RPMI7951 (cell line): Measurements from ENCODE around the gene URI1. TPM values are rescaled to one million over a fixed set of nuclear protein-coding genes. Genes with fewer than 3 reads are reported as not detected.
"Not testable (repeated sequence)": the region's sequence is repeated elsewhere in the genome, so short reads cannot be mapped to it uniquely, and the experiment has no call there.

ENCODE experiments used
- DNase-seq: peaks from one replicate; pipeline ENCODE4 v3.0.0-alpha.2; 2012; ENCODE audit warnings: low read depth
- total RNA-seq: library from RNA; depleted of rRNA; stranded (reverse); fragments of >200 nt; shearing (Covaris generic); gene quantifications from 2 replicates; pipeline ENCODE4 v1.2.3, GENCODE V29; 2014

The URI1 gene
- total RNA-seq, 1 experiment from 2014 or later: 77.7 TPM

DNA sequence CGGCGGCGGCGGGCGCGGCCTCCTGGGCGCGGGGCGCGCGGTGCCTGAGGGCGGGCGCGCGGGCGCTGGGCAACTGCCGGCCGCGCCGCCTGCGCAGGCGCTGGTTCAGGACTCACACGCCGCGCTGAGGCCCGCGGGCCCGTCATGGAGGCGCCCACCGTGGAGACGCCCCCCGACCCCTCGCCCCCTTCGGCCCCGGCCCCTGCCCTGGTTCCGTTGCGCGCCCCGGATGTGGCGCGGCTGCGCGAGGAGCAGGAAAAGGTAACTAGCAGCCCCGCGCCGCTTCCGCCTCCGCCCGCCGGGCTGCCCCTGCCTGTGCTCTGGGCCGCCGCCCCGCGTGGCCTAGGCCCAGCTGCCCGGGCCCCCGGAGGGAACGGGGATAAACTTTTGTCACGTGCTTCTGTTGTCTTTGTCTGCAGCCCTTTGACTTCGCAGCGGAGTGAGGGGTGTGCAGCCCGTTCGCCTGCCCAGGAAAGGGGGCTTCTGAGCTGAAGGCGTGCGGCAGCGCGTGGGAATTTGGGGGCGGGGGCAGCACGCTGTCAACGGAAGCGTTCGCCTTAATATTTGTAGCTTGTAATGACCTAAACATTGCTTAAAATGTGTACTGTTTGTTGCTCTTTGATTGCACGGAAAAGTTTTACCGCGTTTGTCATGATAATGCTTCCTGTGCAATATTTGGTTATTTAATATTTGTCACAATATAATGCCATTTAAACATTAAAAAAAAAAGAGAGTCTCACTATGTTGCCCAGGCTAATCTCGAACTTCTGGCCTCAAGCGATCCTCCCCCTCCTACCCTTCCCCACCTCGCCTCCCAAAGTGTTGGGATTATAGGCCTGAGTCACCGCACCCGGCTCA is 594 bp downstream of the URI1 start:
- peak; percentile 54 for DNase-seq

DNA sequence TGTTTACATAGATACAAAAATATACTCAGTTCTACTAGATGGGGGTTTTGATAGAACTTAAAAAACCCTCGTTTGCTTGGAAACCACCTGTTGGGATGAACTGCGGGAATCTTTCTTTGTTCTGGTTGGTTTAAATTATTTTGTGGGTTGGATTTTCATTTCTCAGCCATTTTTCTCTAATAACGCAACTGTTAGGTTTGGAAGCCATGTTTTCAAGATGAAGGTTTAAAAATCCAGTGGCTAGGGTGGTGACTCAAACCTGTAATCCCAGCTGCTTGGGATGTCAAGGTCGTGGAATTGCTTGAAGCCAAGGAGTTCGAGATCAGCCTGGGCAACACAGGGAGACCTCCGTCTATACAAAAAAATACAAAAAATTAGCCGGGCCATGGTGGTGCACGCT is 1.6 kb downstream of the URI1 start:
- peak; percentile 24 for DNase-seq

DNA sequence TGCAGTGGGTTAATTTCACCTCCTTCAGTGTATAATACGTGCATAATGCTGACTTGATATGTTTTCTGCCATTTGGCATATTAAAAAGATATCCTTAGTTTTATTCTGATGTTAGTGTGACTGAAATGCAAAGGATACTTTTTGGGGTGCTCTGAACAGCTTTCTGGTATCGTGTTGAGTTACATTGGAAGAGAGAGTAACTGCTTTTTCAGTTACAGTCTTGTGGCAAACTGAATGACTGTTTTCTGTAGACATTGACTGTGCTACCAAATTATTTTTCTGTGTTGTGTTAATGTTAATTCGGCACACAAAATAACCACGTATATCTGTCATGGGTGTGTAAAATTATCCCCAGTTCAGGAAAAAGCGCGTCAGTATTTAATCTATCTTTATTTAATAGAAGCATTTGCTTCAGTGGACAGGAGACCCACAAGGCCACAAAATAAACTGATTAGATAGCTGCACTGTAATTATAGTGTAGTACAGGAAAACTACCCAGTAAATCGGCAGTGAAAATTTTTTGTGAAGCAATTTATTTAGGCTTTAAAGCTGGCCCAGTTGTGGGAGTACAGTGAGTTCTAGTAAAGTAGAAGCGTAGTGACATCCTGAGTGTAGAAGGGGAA is 2.5 kb downstream of the URI1 start:
- DNase-seq: no peak

DNA sequence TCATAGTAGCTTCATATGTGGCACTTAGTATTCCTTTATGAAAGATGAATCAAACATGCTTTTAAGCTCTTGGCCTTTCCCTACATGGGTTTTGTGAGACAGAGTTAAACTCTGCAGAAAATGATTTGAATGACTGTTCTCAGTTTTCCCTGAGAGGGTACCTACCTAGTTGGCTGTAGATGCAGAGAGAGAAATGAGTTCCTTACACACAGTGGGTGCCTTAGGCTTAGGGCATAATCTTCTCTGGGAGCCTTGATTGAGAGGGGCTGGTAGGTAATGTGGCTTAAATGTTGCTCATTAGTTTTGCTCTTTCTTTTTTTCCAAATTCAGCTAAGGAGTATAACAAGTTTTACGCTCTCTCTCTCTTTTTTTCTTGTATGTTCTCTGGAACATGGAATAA is 3.0 kb downstream of the URI1 start:
- no peak for DNase-seq

DNA sequence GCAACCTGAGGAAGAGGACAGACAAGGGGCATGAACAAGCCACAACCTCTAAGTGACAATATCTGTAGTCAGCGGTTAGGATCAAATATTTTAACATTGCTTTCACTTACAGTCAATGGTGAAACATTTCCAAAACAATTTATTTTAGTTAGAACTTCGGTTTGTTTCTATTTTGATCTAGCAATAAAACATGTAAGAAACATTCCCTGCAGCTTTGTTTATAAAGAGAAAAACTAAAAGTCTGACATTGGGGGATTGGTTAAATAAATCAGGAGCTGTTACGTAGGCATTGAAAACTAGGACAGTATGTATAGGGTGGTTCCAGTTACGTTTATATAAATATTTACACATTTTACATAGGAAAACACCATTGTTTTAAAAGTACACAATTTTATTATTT is 3.4 kb downstream of the URI1 start:
- no peak for DNase-seq

DNA sequence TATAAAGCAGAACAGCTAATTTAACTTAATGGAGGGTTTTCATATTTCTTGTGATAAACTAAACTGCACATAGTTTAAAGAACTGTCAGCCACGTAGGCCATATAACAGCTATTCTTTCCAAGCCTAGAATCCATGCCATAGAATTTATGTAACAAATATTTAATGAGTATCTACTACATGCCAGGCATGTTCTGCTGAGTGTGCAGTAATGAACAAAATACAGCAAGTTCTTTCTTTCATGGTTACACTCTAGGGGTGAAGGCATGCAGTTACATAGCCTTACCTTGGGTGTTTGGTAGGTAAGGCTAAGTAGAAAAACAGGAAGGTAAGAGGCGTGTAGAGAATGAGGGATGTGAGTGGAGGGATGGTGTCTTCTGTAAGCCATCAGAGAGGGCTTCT is 4.6 kb downstream of the URI1 start:
- no peak for DNase-seq

DNA sequence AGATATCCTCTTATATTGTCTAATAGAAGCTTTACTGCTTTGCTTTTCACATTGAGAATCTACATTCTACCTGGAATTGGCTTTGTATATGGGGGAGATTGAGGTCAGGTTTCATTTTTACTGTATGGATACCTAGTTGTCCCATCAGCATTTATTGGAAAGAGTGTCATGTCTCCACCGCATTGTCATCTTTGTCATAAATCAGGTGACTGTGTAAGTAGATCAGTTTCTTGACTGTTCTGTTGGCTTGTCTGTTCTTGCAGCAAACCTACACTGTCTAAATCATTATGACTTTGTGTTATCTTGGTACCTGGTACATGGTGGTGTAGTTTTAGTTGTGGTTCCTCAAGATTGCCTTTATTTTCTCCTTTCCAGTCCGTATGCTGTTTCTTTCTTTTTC is 5.8 kb downstream of the URI1 start:
- no peak for DNase-seq

DNA sequence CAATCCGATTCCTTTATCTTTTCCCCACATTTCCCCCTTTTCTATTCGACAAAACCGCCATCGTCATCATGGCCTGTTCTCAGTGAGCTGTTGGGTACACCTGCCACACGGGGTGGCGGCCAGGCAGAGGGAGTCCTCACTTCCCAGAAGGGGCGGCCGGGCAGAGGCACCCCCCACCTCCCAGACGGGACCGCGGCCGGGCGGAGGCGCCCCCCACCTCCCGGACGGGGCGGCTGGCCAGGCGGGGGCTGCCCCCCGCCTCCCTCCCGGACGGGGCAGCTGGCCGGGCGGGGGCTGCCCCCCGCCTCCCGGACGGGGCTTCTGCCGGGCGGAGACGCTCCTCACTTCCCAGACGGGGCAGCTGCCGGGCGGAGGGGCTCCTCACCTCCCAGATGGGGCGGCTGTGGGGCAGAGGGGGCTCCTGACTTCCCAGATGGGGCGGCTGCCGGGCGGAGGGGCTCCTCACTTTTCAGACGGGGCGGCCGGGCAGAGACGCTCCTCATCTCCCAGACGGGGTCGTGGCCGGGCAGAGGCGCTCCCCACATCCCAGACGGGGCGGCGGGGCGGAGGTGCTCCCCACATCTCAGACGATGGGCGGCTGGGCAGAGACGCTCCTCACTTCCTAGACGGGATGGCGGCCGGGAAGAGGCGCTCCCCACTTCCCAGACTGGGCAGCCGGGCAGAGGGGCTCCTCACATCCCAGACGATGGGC is 6.9 kb downstream of the URI1 start:
- not testable (repeated sequence) for DNase-seq

DNA sequence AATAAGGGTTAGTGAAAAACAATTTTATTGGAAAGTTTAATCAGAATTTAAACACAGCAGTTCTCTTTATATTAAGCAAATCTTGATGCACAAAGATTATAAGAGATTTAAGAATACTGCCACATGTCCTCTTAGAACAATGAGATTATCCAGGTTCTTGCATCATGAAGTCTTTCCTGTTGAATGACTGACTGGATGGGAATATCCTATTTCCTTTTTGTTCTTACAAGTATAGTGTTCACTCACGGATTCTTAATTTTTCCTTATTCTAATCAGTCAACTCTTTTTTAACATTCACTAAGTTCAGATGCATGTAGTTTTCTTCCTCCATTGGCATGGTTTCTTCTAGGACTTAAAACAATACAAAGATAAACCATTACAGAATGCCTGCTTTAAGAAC is 10.1 kb downstream of the URI1 start:
- DNase-seq: no peak

DNA sequence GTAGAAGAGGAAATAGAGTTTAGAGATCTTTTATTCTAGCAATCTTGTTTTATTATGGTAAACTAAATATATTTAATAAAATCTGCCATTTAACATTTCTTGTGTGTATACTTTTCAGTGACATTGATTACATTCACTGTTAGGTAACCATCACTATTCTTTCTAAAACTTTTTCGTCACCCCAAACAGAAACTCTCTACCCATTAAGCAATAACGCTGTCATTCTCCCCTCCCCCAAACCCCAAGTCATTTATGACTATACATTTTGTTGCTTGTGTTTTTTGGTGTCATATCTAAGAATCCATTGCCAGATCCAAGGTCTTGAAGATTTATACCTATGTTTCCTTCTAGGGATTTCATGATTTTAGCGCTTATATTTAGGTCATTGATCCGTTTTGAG is 10.6 kb downstream of the URI1 start:
- DNase-seq: no peak

DNA sequence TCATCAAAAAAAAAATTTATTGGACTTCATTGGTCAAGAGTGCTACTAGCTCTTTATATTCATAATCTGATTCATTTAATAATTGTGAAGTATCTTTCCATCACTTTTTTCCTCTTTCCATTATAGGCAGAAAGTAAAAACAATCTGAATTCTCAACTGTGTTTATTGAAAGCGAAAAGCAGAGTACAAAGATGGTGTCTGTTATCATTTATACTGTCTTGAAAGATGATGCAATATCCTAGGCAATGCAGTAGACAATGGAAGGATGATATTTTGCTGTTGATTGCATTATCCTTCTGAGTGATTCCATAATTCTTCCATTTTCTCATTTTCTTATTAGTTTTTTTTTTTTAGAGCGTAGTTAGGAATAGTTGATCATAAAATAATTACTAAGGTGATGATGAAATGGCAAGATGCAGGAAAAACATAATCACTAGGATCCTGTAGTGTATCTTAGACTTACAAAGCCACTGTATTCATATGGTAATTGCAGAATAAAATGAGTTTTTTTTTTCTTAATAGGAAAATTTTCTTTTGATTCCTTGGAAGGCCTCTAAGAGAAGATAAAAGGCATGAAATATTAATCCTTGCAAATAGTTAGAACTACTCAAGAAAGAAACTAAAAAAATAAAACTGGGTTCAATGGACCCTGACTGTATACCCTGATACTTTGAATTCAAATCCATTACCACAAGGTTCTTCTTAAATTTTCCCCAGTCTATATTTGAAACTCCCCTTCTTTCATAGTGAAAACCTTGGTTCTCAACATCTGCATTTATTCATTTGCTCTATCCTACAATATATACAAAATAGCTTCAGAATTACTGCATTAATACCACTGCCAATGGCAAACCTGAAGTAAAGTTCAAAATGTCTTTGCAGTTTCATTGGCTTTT is 11.6 kb downstream of the URI1 start:
- no peak for DNase-seq

DNA sequence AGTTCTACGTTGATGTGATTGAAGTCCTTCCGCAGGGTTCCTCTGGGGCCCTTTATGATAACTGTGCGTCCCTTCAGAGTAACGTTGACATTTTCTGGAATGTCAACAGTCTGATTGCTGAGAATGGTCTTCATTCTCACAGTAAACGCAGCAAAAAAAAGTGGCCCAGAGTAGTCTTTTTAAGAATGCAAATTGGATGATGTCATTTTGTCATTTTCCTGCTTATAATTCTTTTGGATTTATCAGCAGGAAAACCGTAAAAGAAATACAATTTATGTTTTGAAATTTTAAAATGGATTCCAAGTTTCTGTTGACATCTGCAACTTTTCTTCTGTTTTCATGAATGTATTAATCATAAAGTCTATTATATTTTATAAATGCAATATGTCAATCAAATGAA is 14.8 kb downstream of the URI1 start:
- no peak for DNase-seq

DNA sequence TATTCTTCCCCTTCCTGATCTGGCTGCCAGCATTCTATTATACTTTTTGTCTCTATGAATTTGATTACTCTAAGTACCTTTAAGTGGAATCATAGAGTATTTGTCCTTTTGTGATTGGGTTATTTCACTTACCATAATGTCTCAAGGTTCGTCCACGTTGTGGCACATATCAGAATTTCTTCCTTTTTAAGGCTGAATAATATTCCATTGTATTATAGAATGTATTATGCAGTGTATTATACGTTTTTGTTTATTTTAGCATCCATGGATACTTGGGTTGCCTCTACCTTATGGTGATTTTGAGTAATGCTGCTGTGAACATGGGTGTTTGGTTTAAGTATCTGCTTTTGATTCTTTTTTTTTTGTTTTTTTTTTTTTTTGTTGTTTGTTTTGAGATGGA is 19.3 kb downstream of the URI1 start:
- no peak for DNase-seq

DNA sequence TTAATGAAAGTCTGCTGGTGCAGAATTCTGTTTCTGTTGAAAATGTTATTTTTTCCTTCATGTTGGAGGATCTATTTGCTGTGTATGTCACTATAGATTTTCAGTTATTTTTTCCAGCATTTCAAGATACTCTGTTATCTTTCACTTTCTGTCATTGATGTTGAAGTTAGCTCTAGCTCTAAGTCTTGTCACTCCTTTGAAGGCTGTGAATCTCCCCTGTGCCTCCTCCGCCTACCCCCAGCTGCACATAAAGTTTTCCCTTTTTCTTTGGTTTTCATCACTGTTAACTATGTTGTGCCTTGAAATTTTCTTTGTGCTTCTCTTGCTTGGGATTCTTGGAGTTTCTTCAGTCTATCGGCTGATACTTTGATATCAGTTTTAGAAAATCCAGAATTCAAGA is 20.8 kb downstream of the URI1 start:
- no peak for DNase-seq

DNA sequence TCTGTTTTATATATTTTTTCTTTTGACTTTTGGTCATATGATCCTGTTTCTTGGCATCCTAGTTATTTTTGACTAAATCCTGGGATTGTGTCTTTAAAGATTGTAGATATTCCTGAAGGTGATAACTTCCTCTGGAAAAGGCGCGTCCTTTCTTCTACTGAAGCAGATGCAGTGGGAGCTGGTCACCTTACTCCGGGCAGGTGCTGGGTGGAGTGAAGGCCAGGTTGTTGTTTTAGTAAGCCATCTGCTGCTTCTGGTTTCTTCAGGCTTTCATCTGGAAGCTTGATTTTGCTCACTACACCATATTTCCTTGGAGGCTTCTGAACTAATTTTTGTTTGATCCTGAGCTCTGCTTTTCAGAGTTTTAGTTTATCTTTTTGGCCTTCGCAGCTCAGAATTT is 21.5 kb downstream of the URI1 start:
- DNase-seq: no peak

DNA sequence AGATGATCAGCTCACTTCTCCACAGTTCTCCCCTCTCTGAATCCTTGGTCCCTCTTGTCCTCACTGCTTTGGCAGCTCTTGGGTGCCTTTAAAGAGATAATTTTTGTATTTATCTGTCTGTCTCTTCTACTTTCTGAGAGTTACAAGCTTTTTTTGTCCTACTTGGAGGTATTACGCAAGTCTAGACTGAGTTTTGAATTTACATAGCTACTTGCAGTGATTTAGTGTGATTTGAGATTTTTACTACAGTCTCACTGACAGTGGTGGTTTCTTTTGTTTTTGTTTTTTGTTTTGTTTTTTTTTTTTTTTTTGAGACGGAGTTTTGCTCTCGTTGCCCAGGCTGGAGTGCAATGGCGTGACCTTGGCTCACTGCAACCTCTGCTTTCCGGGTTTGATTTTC is 22.1 kb downstream of the URI1 start:
- DNase-seq: no peak

DNA sequence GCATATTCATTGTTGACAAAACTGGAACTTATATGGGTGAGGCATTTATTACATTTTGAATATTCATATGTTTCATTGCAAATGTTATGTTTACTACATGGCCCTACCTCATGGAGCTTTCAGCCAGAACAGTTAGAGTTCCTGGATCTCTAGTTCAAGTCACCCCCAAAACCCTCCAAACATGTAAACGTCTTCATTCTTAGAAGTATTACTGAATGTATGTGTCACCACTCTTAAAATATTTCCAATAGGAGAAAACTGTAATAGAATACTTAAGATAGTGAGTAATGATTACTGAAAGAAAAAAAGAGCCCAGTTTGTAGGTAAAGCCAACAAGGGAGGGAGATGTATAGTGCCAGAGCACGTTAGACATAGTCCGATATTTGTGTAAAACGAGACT is 23.5 kb downstream of the URI1 start:
- no peak for DNase-seq

DNA sequence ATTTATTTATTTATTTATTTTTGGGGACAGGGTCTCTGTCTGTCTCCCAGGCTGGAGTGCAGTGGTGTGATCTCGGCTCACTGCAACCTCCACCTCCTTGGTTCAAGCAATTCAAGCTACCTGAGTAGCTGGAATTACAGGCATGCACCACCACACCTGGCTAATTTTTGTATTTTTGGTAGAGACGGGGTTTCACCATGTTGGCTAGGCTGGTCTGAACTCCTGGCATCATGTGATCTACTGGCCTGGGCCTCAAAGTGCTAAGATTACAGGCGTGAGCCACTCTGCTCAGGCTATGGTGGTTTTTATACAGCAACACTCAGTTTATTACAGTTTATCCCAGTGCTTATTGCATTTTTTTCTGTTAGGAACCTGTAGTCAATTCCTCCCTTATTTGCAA is 24.1 kb downstream of the URI1 start:
- DNase-seq: not testable (repeated sequence)

DNA sequence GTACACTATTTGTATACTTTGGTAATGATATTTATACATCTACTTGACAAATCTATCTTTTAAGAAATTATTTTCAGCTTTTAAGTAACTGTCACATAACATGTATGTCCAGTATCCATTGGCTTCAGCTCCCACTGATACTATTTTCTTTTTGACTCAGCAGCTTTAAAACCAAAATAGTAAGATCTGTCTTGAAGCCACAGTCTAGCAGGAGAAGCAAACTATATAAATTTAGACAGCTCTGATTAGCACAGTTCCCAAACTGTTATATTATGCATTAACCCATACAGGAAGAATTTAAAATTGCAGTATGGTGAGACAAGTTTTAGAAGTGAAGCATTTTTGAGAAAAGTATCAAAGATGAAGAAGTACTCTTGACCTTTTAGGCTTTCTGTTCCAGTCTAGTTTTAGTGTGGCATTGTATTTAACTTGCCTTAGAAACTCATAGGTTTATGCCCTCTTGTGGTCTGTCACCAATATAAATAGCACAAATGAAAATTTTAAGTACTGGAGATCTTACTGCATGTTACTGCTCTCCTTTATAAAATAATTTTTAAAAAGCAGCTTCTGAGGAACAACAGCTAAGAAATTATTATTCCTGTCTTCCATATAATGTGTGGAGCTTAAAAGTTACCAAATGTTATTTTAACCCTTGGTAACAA is 24.7 kb downstream of the URI1 start:
- peak; percentile 19 for DNase-seq

DNA sequence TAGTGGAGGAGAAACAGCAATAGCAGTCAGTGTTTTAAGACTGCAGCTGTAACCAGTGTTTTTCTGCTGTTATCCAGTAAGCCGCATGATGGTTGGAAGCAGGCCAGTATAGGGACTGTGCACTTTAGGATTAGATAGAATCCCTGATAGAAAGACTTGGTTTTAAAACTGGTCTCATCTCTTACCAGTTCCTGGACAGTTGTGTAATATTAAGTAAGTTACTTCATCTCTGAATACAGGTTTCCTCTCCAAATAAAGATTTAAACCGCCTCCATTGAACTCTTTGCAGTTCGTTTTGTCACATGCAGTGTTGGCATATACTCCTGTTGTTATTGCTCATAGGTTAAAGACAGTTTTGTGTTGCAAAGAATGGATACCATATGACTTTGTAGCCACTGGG is 25.6 kb downstream of the URI1 start:
- DNase-seq: peak; percentile 30

DNA sequence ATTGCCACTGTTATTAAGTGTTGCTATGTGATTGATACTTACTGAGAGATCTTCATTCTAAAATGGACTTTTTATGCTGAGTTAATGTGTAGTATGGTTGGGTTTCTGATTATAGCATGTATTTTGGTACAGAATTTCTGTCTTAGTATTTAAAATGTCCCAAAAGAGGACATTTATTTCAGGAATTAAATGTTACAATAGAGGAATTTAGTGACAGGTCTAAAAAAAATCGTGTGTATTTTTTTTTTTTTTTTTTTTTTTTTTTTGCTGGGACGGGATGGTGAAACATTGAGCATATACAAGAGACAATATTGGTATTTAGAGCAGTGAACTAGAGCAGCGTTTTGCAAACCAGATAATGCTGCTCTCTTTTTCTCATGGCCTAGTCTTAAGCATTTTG is 27.9 kb downstream of the URI1 start:
- no peak for DNase-seq
